Measurements from ENCODE around the gene RAB1B.

- no peak for TF ChIP-seq CTCF (IDR thresholded peaks at IDR 0.05)
- TF ChIP-seq POLR2A (IDR thresholded peaks at IDR 0.05), result no peak
Measured at GRCh38 chr11:66317322-66317722, 48.9 kb downstream of the RAB1B start.

Data from uterus (tissue), 2 donors.